DMS53 (cell line): ENCODE data around the gene CPT1B.
A peak's percentile ranks its signal among the peaks of the same experiment; 100 is the strongest.
"Not testable (repeated sequence)": the region's sequence is repeated elsewhere in the genome, so short reads cannot be mapped to it uniquely, and the experiment has no call there.

Source experiments
- DNase-seq: peaks from one replicate; lab custom pipeline; 2025; lab: John Stamatoyannopoulos, UW

CPT1B gene

DNA sequence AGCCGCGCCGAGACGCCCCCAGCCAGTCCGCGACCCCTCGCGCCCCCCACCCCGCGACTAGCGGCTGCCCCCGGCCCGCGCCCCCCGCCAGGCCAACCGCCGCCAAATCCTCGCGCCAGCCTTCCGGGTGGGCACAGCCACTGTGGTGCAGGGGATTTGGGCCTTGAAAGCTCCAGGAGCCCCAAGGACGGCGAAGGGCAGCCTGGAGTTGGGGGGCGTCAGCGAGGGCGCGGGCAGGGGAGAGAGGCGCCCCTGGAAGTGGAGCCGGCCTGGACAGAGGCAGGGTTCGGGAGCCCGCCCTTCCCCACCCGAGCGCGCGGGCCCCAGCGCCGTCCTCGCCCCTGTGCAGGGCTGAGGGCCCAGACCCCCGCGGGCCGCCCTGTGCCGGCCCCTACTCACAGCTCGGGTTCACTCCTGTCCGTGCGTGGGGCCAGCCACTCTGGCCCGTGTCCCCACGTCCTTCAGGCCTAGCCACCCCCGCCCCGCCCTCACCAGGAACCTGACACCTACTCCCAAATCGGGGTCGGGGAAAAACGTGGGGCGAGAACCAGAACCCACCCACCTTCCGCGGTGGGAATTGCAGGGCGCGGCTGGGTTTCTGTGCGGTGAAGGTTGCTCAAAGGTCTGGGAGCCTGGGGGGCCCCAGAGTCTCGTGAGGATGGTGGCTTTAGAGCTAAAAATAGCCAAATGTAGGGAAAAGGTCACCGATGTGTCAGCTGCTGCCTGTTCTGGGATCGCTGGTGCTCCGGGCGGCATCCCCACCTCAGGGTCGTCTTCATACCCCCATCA lies at the start of gene CPT1B:
CPT1B (minus strand) TSS at position 441 of the 789 bp plus-strand sequence. CDS start 512 bp downstream, outside the sequence.
- DNase-seq = no peak

DNA sequence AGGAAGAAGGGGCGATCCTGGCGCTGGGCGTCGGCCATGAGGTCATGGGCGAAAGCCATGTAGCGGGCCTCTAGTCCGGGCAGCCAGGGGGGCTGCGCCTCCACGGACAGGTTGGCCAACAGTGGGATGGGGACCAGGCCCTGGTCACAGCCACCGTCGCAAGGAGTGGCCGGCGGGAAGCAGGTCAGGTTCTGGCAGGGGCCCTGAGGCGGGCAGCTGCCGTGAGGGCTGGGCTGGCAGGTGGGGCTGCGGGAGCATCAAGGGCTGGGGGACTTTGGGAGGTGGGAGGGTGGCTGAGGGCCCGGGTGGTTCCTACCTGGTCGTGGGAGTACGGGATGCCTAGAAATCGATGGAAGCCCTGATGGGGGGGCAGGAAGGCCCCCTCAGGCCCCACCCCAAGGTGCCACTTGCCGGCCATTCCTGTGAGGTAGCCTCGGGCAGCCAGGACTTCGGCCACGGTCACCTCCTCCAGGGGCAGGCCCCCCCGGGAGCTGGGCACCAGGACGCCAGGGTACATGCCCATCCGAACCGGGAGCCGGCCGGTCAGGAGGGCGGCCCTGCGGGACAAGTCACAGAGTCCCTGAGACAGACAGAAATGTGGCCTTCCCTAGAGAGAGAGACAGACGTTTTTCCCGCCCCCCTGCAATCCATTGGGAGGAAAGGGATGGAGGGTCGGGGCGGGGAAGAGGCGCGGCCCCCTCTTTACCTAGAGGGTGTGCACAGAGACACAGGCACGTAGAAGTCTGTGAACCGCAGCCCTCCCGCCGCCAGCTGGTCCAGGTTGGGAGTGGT lies 48.8 kb upstream of the CPT1B start:
- DNase-seq = no peak

DNA sequence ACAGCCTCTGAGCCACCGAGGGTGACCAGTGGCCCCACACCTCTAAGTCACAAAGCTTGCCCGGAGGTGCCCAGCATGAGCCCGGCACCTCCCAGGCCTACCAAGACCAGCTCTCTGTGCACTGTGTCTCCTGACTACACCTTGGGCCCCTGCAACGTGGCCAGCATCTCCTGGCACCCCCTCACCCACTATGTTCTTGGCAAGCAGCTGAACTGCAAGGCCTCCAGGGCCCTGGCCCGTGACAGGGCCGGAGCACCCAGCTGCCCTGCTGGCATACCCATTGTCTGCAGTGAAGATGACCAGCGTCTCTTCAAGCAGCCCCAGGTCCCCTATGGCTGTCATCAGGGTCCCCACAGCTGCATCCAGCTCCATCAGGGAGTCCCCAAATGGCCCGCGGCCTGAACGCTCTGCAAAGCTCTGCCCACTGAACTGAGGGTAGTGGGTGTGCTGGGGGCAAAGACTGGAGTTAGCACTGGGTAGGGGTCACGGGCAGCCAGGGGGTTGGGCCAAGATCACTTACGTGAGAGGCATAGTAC lies 48.2 kb upstream of the CPT1B start:
- no peak for DNase-seq

DNA sequence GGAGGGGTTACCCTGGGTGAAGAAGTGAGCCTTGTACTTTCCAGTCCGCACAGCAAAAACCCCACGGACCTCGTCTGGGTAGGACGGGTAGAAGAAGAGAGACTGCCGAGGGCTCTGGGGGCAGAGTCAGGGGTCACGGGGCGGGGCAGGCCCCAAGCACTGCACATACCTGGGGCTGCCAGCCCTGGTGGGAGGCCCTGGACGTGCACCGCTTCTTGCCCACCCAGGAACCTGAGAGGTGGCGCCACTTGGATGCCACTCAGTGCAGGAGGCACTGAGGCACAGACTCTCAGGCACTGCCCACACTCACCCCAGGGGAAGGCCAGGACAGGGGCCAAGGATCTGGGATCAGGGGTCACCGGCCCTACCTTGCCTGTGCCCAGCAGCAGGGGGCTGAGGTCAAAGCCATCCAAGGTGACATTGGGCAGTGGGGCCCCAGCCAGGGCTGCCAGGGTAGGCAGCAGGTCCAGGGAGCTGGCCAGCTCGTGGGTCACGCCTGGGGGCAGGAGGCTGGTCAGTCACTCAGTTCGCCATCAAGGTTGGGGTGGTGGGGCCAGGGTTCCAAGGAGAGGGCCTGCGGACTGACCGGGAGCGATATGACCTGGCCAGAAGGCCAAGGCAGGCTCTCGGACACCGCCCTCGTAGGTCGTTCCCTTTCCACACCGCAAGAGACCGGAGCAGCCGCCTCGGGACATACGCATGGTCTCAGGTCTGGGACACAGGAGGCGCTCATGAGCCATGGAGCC lies 47.5 kb upstream of the CPT1B start:
- no peak for DNase-seq

DNA sequence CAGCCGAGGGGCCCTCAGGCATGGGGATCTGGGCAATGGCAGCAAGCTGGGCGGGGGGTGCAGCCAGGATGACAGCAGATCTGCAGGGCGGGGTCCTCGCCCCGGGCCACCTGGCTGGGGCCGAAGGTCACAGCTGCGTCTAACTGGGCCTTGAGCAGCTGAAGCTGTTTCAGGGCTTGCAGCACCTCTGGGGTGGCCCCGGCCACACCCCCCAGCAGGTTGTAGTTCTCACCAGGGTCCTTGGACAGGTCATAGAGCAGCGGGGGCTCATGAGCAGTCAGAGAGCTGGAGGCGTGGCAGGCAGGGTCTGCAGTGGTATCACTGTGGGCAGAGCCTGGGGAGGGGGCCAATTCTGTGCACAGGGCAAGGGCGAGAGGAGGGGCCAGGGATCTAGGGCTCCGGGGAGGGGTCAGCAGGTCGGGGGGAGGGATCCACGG lies 46.9 kb upstream of the CPT1B start:
- DNase-seq = no peak

DNA sequence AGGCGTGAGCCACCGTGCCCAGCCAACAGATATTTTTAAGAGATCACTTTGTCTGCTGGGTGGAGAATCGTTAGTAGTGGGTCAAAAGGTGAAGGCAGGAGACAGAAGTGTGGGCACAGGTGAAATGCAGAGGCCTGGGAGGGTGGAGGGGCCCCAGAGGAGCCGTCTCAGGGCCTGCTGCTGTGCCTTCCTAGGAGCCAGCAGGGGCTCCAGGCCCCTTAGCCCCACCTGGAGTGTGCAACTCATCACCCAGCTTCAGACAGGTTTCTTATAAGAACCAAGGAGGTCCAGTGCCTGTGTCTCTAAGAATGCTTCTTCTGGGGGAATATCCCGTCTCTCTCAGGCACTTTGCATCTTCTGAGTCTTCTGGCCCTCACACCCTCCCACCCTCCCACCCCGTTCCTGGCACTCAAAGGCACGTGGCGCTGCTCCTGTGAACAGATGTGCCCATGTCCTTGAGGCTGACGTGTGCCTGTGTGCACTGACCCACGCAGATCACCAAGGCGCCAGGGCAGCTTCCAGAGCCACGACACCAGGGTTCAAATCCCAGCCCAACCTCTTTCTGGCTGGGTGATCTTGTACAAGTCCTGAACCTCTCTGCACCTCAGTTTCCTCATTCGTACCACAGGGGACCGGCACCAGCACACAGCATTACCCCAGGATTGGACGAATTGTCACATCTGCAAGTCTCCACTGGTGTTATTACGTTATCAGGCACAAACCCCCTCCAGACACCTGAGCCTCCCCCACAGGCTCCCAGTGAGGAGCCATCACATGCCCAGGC lies 46.3 kb upstream of the CPT1B start:
- no peak for DNase-seq

DNA sequence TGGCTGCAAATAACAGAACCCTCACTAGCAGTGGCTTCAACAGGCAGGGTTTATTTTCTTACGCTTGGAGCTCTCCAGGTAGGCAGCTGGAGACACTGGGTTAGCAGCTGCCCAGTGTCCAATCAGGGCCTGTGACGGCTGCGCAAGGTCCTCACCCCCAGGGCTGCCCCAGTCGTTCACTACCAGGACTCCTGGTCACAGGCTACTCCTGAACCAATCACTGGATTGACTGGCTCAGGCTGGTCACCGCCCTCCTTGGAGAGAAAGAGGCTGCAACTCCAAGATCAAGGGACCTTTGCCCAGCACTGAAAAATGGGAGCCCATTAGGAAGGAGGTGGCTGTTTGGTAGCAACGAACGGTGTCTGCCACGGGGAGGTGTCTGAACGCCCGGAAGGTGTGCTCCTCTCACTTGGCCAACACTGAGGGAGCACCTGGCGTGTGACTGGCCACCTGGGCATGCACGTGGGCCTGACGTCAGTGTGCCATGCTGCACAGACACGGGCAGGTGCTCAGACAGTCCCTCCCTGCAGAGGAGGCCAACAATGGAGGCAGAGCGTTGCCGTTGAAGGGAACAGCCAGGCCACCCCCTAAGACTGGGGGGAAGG lies 44.6 kb upstream of the CPT1B start:
- peak; percentile 97 for DNase-seq

DNA sequence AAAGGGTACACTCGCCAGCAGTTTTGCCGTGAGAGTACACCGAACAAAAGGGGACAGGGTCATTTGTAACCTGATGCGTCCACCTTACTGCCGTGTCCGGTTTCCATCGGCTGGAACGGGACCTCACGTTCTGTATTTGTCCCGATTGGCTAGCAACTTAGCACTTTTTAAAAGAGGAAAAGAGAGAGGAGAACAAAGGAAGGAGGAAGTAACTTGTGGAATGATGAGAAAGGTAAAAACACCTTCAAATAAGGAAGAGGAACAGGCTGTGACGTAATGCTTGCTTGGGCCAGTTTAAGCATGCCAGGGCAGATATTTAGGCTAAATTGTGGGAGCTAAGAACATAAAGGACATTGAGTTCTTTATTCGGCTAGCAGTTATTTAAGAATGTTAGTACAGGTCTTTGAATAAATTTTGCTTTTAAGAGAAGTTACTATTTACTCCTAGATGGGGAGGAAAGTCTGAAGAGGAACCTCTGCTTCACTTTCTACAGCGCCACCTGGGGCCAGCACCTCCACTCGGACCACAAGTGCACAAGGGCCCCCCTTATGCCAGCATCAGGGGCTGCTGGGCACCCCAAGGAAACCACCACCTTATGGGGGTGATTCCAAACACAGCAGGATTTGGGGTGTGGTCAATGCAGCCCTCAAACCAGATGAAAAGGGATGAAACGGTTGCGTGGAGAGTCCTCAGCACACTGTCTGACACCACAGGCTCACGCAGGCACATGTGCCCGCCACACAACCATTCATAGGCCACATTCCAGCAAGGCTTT lies 43.9 kb upstream of the CPT1B start:
- DNase-seq = peak; percentile 73

DNA sequence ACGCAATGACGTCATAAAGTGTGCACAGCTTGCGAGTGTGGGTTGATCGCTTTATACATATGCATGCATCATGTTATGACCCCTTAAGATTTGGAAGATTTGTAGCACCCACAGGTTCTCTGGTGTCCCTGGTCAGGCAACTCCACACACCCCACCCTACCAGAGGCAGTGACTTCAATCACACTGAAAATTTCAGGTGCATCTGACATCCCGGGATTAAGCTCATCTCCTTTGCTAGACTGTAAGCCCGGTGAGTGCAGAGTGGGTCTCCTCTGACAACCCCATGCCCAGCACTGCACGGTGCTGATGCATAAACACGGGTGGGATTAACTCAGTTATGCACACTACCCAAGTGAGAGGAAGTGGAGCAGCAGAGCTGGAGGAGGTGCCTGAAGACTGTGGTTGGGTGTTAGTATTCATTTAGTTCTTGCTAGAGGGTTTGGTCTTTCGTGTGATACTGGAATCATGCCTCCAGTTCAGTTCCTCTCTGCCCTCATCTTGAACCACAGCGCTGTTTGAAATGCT lies 43.2 kb upstream of the CPT1B start:
- peak; percentile 63 for DNase-seq

DNA sequence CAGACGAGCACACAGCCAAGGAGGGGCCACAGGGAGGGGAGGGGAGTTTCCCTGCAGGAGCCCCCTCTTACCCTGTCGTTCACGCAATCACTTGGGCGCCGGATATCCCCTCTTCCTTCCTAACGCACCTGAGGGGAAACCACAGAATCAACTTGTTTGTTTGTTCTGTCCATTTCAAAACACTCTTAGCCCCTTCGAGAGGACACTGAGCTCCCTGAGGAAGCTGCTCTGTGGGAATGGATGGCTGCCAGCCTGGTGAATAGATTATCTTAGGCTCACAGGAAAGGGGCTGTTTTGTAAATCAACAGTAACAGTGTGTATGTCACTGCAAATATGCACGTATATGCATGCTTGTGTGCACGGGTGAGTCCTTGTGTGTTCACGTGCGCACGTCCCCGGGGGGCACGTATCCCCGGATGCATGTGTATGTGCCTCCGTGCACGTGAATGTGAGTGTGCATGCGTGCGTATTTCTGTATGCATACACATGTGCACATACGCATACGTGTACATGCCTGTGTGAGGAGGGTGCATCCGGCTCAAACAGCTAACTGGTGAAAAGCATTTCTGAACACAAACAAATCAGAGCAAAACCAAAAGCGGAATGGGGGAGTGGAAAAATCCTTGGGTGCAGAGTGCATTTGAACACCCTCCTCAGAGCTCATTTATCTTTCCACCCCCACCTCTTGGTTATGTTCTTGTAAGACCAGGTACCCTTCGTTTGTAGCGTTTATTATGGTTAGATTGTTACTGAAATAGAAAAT lies 42.5 kb upstream of the CPT1B start:
- peak; percentile 82 for DNase-seq

DNA sequence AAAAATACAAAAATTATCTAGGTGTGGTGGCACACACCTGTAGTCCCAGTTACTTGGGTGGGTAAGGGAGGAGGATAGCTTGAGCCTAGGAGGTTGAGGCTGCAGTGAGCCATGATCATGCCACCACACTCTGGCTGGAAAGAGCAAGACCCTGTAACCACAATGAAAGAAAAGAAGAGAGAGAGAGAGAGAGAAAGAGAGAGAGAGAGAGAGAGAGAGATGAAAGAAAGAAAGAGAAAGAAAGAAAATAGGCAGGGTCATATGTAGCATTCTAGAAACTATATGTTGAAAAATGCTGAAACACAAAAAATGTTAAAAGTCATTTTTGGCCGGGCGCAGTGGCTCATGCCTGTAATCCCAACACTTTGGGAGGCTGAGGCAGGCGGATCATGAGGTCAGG lies 36.1 kb upstream of the CPT1B start:
- not testable (repeated sequence) for DNase-seq

DNA sequence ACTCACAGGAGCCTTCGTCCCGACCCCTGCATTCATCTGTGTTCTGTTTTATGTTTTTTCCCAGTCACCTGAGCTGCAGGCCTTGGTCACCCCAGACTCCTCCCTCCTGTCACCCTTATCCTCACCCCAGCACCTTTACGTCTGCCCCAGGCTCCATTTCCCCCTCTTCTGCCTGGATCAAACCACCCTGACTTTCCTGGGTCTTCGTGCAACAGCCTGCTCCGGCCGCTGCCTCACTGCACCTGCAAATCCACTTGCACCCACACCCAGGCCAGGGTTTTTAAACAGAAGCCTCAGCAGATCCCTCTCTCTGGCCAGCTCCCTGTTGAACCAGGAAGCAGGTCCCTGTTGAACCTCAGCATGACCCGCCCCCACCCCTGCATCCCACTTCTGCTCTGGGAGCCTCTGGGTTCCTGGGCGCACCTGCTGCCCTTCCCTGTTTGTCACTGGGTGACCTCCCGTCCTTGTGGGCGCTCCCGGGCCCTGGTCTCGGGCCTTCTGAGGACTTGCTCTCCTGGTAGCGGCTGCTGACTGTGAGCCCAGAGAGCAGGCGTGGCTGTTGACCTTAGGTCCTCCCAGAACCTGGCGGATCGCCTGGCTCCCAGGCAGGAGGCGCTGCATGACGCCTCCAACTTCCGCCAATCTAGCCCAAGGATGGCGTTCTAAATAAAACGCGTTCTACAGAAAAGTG lies 35.2 kb upstream of the CPT1B start:
- DNase-seq = peak; percentile 94

DNA sequence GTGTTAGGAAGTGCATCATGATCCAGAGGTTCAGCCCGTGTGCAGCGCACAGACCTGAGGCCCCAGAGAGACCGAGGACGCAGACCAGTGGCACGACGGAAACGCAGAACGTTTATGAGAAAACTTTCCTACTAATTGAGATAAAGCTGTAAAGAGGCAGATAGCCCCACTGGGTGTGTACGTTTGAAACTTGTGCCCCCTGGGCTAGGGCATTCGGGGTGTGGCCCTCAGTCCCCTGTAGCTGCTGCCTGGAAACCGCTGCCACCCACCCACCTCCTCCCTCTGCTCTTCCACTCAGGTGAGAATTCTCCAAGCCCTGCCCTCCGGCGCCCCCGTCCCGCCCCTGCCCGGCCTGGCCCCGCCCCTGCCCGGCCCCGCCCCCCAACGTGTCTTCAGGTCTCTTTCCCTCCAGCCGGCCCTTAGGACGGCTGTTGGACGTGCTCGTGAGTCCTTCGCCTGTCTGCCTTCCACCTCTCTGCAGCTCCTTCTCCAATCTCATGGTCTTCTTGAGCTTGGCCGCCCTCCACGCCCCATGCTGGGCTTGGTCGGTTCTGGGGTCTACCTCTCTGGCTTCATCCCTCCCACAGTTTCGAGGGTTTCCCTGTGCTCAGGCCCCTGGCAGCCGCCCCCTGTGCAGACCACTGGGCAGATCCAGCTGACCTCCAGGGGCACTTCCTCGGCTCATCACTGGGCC lies 34.4 kb upstream of the CPT1B start:
- DNase-seq = peak; percentile 59

DNA sequence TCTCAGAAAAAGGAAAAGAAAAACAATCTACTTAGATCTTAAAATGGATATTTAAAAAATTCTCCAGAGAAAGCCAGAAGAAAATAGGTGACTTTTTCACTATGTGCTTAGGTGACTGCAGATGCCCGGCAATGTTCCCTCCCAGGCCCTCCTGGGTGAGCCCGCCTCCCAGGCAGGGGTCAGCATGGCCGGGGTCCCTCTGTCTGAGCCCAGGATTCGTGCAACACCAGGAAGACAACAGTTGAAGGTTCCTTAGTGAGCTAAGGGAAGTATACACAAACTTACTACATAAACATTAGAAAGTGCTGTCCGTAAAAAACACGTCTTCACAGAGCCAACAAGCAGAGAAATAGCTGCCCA lies 33.9 kb upstream of the CPT1B start:
- DNase-seq = no peak

DNA sequence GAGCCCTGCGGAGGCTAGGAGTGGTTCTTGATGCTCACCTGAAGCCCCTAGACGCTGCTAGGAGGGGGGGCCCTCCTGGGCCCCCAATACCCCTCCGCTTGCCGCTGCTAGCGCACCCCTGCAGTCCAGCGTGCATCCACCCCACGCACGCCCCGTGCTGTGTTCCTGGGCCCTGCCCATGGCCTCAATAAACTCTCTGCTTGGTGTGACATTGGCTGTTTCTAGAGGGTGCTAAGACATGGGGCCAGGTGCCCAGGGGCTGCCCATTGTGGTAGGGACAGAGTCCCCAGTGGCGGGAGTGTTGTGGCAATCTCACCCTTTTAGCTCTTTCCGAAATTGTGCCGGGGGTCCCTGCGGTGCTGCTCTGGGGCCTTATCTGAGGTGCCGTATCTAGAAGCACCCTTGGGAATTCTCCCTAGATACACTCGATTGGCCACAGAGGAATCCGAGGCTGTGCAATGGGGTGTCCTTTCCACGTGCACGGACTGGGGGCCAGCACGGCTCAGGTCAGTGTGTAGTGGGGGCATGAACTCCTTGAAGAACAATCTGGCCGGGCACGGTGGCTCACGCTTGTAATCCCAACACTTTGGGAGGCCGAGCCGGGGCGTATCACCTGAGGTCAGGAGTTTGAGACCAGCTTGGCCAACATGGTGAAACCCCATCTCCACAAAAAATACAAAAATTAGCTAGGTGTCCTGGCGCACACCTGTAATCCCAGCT lies 33.3 kb upstream of the CPT1B start:
- no peak for DNase-seq

DNA sequence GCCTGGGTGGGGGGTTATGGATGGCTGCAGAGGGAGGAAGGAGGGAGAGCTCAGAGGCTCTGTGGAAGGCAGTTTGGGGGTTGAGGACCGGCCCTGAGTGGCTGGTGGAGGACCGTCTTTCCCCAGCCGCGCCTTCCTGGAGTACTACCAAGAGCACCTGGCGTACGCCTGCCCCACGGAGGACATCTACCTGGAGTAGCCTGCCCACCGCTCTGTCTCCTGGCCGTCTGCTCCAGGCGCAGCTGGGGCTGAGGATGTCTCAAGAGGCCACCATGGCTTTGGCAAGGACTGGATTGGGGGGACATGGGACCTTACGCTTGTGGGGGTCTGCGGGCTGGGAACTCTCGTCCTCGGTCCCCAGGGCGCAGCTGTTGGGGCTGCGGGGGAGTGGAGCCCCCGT lies 32.4 kb upstream of the CPT1B start:
- no peak for DNase-seq

DNA sequence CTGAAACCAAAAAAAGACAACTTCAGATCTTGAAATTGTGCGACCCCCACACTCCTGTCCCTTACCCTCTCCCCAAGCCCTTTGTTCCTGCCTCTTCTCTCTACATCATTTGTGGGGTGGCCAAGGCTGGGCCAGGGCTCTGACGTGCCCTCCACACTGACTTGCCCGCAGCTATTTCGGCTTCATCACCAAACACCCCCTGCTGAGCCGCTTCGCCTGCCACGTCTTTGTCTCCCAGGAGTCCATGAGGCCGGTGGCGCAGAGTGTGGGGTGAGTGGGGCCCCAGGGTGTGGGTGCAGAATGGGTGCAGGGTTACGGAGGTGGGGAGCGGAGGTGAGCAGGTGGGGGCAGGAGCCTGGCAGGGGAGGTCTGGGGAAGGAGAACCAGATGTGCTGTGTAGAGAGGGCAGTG lies 31.8 kb upstream of the CPT1B start:
- no peak for DNase-seq
